Stimulated activated naive CD4-positive, alpha-beta T cell (primary cell): ENCODE measurements around the gene KLHL17.
"Not testable (repeated sequence)": the region's sequence is repeated elsewhere in the genome, so short reads cannot be mapped to it uniquely, and the experiment has no call there.

Experiments
- DNase-seq, 6 experiments: peaks; one replicate each; lab custom pipeline; 2025; lab: John Stamatoyannopoulos, UW

Gene KLHL17

DNA sequence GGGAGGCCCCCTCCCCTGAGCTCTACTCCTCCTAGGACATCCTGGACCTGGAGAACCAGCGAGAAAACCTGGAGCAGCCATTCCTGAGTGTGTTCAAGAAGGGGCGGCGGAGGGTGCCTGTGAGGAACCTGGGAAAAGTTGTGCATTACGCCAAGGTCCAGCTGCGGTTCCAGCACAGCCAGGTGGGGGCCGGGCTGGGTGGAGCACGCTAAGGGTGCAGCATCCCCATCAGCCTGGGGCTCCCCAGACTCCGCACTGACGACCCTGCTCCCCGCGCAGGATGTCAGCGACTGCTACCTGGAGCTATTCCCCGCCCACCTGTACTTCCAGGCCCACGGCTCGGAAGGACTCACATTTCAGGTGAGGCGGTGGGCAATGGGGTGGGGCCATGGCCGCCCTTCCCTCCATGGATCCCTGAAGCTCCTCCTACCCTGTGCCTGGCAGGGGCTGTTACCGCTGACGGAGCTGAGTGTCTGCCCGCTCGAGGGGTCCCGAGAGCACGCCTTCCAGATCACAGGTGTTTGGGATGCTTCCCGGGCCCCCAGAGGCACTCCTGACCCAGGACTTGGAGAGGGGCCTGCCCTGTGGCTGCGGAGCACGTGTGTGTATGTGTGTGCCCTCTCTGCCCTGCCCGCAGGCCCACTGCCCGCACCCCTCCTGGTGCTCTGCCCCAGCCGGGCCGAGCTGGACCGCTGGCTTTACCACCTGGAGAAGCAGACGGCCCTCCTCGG is 10.0 kb downstream of the KLHL17 start:
- no peak for DNase-seq

DNA sequence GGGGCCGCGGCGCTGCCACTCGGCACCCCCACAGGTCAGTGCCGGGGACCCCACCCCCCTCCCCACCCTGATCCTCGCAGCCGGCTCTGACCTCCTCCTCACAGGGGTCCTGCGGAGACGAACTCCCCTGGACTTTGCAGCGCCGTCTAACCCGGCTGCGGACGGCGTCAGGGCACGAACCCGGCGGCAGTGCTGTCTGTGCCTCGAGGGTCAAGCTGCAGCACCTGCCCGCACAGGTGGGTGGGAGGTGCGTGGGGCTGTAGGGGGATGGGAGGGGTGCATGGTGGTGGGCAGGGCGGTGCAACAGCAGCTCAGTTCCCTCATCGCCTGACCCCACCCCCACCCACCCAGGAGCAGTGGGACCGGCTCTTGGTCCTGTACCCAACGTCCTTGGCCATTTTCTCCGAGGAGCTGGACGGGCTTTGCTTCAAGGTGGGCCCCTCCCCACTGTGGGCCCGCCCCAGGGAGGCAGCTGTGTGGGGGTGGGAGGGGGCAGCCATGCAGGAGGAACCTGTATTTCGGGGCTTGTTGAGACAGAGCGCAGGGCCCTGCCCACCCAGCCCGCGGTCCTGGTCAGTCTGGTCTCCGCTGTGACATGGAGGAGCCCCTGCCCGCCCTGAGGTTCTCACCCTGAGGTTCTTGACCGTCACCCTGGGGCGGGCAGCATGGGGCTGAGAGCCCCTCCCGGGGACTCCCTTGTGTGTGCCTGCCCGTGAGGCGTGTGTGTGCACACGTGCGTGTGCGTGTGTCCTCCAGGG is 10.8 kb downstream of the KLHL17 start:
- no peak for DNase-seq

DNA sequence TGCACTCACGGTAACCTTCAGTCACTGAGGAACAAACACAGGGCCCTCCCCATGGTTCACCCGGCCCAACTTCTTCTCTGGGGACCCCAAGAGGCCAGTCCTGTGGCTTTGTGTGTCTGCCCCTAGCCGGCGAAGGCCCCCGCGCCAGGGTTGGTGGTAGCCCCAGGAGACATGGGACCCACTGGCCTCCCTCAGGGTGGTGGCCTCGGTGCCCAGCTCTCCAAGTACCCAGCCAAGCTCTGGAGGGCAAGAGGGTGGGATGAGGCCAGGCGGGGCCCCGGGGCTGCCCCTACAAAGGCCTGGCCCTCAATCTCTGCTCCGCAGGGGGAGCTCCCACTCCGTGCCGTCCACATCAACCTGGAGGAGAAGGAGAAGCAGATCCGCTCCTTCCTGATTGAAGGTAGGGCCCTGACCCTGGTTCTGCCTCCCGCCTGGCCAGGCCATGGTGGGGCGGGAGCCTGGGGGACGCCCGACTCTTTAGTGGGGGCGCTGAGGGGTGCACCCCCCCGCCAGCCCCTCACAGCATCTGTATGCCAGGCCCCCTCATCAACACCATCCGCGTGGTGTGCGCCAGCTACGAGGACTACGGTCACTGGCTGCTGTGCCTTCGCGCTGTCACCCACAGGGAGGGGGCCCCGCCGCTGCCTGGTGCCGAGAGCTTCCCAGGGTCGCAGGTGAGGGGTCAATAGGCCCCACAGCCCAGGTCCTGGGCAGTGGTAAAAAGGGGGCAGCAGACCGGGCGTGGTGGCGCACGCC is 11.5 kb downstream of the KLHL17 start:
- DNase-seq: no peak

DNA sequence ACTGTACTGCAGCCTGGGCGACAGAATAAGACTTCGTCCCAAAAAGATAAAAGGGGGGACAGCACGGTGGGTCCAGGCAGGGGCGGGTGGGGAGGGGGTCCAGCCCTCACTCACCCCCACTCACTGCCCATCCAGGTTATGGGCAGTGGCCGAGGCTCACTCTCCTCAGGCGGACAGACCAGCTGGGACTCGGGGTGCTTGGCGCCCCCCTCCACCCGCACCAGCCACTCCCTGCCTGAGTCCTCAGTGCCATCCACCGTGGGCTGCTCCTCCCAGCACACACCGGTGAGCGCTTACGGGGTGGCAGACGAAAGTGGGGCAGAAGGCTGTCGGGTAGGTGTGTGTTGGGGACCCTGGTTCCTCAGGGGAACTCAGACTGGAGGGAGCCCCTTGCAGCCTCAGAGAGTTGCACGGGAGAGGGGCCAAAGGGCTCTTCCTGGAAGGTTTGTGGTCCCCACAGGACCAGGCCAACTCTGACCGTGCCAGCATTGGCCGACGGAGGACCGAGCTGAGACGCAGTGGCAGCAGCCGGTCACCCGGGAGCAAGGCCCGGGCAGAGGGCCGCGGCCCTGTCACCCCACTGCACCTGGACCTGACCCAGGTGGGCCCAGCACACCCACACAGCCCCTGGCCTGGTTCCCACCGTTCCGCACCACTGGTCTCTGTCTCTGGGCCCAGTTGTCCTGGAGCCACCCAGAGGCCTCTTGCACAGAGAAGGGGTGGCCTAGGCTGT is 12.5 kb downstream of the KLHL17 start:
- no peak for DNase-seq

DNA sequence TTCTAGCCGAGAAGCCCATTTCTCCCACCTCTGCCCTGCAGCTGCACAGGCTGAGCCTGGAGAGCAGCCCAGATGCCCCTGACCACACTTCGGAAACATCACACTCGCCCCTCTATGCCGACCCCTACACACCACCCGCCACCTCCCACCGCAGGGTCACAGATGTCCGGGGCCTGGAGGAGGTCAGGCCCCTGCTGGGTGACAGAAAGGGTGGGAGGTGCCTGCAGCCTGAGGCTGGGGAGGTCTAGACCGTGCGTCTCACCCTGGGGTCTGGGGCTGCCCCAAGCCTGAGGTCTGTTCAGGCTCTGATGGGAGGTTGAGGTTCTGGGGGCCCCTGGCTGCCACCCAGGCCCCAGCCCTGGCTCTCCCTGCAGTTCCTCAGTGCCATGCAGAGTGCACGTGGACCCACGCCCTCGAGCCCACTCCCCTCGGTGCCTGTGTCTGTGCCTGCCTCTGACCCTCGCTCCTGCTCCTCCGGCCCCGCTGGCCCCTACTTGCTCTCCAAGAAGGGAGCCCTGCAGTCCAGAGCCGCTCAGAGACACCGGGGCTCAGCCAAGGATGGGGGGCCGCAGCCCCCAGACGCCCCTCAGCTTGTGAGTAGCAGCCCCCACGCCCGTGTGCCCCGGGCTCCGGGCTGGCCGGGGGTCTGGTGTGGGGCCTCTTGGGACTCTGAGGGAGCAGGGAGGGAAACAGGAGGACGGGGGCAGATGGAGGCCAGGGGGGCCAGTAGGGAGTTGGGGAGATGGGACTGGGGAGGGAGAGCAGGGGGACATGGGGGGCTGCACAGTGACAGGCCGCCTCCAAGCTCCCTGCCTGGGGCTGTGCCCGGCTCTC is 13.3 kb downstream of the KLHL17 start:
- DNase-seq: no peak

DNA sequence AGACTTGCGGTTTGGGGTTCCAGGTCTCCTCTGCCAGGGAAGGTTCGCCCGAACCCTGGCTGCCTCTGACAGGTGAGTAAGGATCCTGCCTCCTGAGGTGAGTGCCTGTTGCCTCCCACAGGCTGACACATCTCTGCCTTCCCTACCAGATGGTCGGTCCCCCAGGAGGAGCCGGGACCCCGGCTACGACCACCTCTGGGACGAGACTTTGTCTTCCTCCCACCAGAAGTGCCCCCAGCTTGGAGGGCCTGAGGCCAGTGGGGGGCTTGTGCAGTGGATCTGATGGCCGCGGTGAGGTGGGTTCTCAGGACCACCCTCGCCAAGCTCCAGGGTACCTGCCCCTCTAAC is 13.9 kb downstream of the KLHL17 start:
- DNase-seq: no peak

DNA sequence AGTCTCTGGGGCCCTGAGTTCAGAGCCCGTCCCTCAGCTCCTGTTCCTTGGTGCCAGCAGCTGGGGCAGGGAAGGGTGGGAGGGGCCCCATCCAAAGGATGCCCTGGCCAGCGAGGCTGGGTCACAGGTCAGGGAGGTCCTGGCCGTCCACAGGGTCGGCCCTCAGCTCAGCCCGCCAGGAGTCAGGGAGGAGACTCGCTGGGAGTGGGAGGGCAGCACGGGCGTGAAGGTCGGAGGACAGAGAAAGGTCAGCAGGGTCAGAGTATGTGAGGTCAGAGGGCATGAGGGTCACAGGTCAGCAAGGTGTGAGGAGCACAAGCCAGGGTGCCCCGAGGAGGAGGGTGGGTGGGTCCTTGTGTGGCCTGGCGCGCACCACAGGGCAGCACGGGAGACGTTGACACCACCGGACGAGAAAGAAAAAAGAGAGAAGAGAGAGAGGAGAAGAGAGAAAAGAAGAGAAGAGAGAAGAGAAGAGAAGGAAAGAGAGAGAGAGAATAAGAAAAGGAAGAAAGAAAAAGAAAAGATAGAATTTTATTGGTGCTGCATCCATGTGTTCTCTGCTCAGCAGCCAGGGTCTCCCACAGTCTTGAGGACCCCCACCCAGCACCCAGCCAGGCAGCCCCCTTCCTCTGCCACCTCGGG is 14.4 kb downstream of the KLHL17 start:
- DNase-seq: no peak

DNA sequence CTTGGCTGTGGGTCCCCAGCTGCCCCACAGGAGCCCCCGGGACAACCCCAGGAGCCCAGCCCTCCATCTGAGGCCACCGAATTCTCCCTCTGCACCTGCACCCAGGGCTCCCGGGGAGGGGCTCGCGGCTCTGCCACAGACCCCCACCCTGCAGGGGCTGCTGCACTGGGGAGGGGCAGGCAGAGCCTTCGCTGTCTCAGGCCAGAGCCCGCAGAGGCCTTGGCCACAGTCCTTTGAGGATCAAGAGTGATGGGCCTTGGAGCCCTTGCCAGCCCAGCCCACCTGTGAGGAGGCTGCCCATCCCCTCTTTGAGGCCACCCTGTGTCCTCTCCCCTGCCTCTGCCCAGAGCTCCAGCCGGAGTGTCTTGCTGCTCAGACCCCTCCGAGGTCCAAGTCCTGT is 15.0 kb downstream of the KLHL17 start:
- DNase-seq: no peak

DNA sequence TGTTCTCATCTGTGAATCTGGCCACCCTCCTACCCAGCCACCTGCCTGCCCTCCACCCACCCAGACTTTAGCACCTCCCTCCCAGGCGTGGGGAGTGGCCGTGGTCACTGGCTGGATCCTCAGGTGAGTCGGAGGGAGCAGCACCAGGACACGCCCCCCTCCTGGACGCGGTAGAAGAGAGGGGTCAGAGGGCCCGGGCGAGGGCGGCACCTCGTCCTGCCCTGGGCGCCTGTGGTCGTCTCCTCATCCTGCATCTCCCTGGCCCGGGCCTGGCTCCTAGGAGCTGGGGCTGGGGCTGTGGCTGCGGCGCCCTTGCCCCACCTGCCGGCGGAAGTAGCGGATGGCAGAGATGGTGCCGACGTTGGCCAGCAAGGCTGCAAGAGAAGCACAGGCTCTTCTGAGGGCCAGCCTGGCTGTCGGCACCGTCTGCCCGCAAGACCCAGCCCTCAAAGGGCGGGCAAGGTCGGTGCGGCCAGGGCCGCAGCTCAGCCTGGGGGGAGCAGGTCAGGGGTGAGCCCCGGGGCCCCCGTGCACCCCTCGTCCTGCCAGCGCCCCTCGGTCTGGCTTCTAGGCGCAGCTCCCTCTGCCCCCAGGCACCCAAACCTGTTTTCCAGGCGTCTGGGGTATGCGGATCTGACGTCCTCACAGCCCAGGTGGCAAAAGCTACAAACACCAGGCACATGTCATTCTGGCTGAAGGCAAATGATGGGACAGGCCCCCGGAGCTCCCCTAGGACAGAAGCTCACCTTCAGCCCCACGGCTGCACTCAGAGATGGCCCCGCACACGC is 15.7 kb downstream of the KLHL17 start:
- peak in 5 of 6 experiments; percentile 23 to 63 (median 39) for DNase-seq

DNA sequence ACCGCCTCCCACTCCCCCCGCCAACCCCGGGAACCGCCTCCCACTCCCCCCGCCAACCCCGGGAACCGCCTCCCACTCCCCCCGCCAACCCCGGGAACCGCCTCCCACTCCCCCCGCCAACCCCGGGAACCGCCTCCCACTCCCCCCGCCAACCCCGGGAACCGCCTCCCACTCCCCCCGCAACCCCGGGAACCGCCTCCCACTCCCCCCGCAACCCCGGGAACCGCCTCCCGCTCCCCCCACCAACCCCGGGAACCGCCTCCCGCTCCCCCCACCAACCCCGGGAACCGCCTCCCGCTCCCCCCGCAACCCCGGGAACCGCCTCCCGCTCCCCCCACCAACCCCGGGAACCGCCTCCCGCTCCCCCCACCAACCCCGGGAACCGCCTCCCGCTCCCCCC is 16.4 kb downstream of the KLHL17 start:
- DNase-seq: not testable (repeated sequence)

DNA sequence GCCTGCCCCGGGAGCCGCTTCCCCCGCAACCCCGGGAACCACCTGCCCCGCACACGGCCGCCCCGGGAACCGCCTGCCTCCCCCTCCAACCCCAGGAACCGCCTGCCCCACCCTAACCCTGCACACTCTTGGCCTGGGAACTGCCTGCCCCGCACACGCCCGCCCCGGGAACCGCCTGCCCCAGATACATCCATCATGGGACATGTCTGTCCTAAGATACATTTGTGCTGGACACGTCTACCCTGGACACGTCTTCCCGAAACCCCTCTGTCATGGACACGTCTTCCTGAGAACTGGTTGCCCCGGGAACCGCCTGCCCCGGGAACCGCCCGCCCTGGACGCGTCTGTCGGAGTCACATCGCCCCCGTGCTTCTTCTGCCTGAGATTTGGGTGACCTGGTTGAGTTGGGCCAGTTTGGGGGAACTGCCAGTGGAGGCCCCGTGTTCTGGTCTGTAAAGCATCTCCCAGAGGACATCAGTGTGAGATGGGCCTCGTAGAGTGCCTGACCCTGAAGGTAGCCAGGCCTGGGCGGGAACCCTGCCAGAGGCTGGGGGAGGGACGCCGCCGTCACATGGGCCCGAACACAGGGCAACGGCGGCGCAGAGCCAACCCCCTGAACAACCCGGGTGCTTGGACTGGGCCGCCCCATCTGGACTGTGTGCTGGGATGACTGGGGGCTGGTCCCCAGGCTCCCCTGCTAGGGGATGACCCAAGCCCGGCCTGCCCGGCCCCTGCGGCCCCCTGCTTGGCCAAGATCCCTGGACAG is 17.9 kb downstream of the KLHL17 start:
- DNase-seq: no peak

DNA sequence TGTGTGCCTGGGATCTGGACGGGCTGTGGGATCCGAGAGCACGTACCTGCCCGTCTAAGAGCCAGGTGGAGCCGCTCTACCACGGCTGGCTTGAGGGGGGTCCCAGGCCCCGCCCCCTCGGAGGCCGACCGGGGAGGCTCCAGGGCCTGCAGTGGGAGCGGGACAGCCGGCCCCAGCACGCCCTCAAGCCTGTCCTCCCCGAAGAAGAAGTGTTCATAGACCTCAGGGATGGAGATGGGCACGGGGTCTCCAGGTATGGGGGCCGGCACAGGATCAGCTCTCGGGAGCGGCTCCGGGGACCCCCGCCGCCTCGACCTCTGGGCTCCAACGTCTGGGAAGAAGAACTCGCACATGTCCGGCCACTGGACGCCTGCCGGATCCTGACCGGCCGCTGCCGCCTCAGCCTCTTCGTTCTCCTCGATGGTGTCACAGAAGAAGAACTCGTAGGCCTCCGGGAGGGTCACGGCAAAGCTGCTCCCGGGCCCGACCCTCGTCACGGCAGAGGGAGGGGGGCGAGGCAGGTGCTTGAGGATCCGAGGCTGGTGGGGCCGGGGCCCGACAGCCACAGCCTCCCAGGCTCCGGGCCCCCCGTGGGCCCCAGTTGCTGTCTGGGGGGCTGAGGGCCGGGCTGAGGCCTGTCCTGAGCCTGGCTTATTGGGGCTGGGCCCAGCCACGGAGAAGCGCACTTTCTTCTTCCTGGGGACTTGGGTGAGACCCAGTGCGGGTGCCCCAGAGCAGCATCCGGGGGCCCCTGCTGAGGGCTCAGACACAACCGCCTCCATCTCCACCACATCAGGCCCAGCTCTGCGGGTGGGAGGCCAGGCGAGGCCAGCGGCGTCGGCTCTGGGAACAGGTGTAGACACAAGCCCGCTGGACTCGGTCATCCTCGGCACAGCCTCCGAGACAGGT is 18.7 kb downstream of the KLHL17 start:
- no peak for DNase-seq

DNA sequence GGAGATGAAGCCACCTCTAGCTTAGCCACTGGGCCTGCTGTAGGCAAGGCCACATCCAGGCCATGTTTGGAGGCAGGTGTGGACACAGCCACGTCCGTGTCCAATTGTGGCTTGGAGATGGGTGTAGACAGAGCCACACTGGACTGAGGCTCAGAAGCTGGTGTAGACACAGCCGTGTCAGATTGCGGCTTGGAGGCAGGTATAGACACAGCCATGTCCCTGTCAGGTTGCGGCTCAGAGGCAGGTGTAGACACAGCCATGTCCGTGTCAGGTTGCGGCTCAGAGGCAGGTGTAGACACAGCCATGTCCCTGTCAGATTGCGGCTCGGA is 19.3 kb downstream of the KLHL17 start:
- DNase-seq: no peak

DNA sequence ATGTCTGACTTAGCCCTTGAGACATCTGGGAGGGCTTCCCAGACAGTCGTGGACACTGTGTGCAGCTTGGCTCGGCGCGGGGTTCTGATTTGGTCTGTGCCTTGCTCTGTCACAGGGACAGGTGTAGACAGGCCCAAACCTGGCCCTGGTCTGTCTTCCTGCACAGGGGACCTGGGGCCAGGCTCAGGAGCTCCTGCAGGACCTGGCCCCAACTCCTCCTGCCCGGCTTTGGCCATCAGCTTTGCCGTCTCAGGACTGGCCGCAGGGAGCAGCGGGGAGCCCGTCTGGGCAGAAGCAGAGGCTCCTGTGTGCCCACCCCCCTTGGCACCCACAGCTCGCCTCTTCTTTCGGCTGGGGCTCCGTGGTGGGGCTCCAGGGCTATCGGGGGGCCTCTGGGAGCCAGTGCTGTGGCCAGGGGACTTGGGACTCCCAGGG is 19.8 kb downstream of the KLHL17 start:
- no peak for DNase-seq

DNA sequence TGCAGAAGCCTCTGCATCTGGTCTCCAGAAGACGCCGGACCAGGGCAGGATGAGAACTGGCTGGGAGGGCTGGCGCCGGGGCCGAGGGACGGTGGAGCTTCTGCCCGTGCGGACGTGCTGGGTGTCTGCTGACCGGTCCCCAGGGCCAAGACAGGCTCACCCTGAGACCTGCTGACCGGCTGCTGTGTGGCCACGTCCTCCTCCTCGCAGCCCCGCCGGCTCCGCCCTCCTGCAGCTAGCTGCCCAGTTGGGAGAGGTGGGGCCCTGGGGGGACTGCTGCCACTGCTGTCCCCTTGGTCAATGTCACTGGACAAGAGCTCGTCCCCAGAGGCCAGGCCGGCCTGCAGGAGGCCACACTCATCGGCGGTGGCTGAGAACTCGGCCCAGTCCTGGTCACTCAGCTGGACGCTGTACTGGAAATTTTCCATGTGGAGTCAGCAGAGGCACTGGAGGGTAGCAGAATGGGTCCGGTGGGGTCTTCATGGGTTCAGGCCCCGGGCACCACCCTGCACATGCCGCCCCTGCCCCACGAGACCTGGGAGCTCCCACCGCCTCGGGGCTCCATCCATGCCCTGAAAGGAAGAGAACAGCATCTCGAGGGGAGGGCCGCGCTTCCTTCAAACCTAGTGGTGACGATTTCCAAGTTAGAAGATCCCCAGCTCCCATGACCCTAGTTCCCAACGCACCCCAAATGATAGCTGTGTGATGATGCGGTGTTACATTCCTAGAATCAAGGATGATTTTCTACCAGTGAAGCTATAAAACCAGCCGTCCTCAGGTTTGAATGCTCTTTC is 20.4 kb downstream of the KLHL17 start:
- no peak for DNase-seq

DNA sequence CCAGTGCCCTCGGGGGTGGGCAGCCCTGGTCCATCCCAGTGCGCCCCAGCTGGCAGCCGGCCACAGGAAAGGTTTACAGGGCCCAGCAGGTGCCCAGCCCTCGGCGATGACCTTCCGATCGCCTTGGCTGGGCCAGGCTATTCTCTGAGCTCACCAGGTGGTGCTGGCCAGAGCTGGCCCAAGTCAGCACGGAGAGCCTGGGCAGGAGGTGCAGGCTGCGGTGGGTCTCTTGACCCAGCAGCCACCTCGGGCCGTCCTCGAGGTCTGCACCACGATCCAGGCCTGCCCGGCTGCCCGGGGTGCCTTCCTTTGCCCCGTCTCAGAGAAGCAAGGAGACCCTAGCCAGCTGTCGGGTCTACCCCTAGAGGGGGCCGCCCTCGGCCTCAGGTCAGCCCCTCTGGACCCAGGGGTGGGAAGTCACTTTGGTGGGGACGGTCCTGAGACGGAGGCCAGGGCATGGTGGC is 21.1 kb downstream of the KLHL17 start:
- DNase-seq: no peak

DNA sequence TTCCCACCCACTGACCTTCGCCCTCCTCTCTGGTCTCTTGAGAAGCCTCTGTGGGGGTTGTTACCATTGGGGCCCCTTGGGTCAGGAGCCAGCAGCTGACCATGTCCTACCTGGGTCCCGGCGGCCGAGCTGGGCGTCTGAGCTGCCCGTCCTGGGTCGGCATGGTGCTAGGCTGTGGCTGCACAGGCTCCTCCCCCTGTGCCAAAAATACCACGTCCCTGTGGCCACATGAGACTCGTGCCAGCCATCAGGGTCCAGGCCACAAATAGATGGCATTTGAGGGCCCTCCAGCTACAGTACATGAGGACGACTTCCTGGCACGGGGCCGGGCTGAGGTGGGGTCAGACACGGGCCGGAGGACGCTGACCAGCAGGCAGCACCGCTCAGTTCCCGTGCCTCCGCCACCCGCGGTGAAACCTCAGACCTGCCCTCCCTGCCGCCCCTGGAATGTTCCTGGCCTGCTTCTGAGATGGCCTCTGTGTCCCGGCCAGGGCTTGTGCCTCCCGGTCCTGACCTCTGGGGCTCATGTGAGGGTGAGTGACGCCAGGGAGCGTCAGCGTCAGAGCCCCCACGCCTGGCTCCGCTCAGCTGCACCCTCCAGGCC is 21.7 kb downstream of the KLHL17 start, which contains the start of gene PERM1:
PERM1 (minus strand) TSS at position 139 of the 604 bp plus-strand sequence. CDS start 1,064 bp downstream, outside the sequence.
- DNase-seq: no peak
